HepG2 (cell line): ENCODE results near the gene COL5A1. TPM values are rescaled to one million over a fixed set of nuclear protein-coding genes. Genes with fewer than 3 reads are reported as not detected.

Source experiments
- ATAC-seq: fragments of 200-7000 bp; cut with Tn5 transposase; 3 replicates; pipeline ENCODE4 v1.9.1; 2020; ENCODE audit warnings: mild to moderate bottlenecking, moderate library complexity
- BruUV-seq: library from RNA; stranded (reverse); fragments of 400-500 nt; replicated peaks from 2 replicates; lab custom pipeline; 2021; lab: Mats Ljungman, UMichigan
- CTCF ChIA-PET: fragments of 300-600 bp; formaldehyde crosslinking; extraction: SDS; loops from one replicate; lab custom pipeline; 2021; ENCODE audit warnings: low total read pairs, inconsistent platforms, low intra/inter-chr PET ratio; lab: Yijun Ruan, JAX
- POLR2A ChIA-PET: fragments of 350-600 bp; sonication (Branson Sonifier 250); formaldehyde crosslinking; loops from one replicate; lab custom pipeline; 2020; ENCODE audit warnings: antibody characterized with exemption, inconsistent platforms; lab: Yijun Ruan, JAX
- DNase-seq: peaks from one replicate; pipeline ENCODE4 v3.0.0-alpha.2; 2015; ENCODE audit warnings: low spot score
- FAIRE-seq: peaks from 3 replicates; lab custom pipeline; 2011; peaks lifted over from hg19 to GRCh38; lab: Jason Lieb, UNC
- H2AFZ ChIP-seq: one replicate; pipeline ENCODE4 v1.6.1; 2011; ENCODE audit warnings: low read length, inconsistent platforms
- H3K27ac ChIP-seq: fragments of 300-600 bp; 3 replicates; pipeline ENCODE4 v1.8.0; 2011; ENCODE audit warnings: mixed run types, mild to moderate bottlenecking, mixed read lengths, low read length, inconsistent platforms; ENCODE audit not compliant: insufficient read depth; ENCODE audit errors: extremely low read length
- H3K27me3 ChIP-seq, 2 experiments: fragments of 200-600 bp in 1 of 2; 2 replicates in 1 of 2; 3 replicates in 1 of 2; pipeline versions ENCODE4 v1.6.0 to v1.8.0; 2011; ENCODE audit warnings: low read length in 2 of 2, mild to moderate bottlenecking in 2 of 2, moderate library complexity in 2 of 2, inconsistent platforms in 1 of 2; ENCODE audit not compliant: insufficient read depth in 2 of 2, control insufficient read depth in 1 of 2
- H3K36me3 ChIP-seq, 2 experiments: fragments of 200-600 bp in 1 of 2; replicated peaks in 1 of 2; 2 replicates in 1 of 2; 3 replicates in 1 of 2; pipeline versions ENCODE4 v1.5.1 to v1.8.0; 2011; ENCODE audit warnings: low read length in 2 of 2, inconsistent platforms in 1 of 2; ENCODE audit not compliant: insufficient read depth in 2 of 2, control insufficient read depth in 1 of 2
- H3K4me1 ChIP-seq: 2 replicates; pipeline ENCODE4 v1.5.1; 2012; ENCODE audit warnings: low read length, inconsistent platforms; ENCODE audit not compliant: insufficient read depth
- H3K4me2 ChIP-seq: 2 replicates; pipeline ENCODE4 v1.6.0; 2011; ENCODE audit warnings: low read depth, low read length, inconsistent platforms
- H3K4me3 ChIP-seq, 3 experiments: fragments of 200-600 bp in 1 of 3; sonication (generic), shearing (Covaris generic) in 1 of 3; replicated peaks in 1 of 3; 2 replicates each; pipeline ENCODE4 v1.5.1; 2011 to 2016; ENCODE audit warnings: low read length in 3 of 3, inconsistent platforms in 2 of 3, low read depth in 2 of 3, mild to moderate bottlenecking in 2 of 3, control low read depth in 1 of 3, mixed read lengths in 1 of 3; ENCODE audit not compliant: insufficient read depth in 1 of 3
- H3K79me2 ChIP-seq: one replicate; pipeline ENCODE4 v1.6.1; 2011; ENCODE audit warnings: low read length, inconsistent platforms; ENCODE audit not compliant: insufficient read depth
- H3K9ac ChIP-seq: 2 replicates; pipeline ENCODE4 v1.6.0; 2011; ENCODE audit warnings: mild to moderate bottlenecking, low read depth, low read length, inconsistent platforms; ENCODE audit not compliant: insufficient read depth
- H3K9me3 ChIP-seq: 2 replicates; pipeline ENCODE4 v1.5.1; 2012; ENCODE audit warnings: mild to moderate bottlenecking, low read length
- H4K20me1 ChIP-seq: 2 replicates; pipeline ENCODE4 v1.6.0; 2011; ENCODE audit warnings: inconsistent platforms, mild to moderate bottlenecking, low read length, moderate library complexity; ENCODE audit not compliant: insufficient read depth
- ETV6 ChIP-seq: sonication (generic); formaldehyde crosslinking; conservative IDR thresholded peaks from 2 replicates; pipeline ENCODE4 v1.4.0; 2020; ENCODE audit warnings: missing genetic modification reagents
- HNRNPH1 ChIP-seq: fragments of 200-400 bp; formaldehyde crosslinking; optimal IDR thresholded peaks from 2 replicates; pipeline ENCODE3; 2017; ENCODE audit warnings: mild to moderate bottlenecking, low read depth, low read length
- ZBTB1 ChIP-seq: sonication (generic); formaldehyde crosslinking; IDR thresholded peaks from 2 replicates; pipeline ENCODE4 v1.4.0; 2020; ENCODE audit warnings: missing genetic modification reagents, borderline replicate concordance
- WGBS: methylation state at CpG from one replicate; pipeline ENCODE4 v1.1.6; 2017; ENCODE audit warnings: low lambda C conversion rate; 5-methylcytosine and 5-hydroxymethylcytosine counted together
- in situ Hi-C: cut with HindIII; loops from 2 replicates; pipeline ENCODE4 v1.10.0; 2017; ENCODE audit warnings: low pct_unique_long_range_greater_than_20kb; ENCODE audit not compliant: extremely low pct_ligation_motif_present
- intact Hi-C: fragments of 100-400 bp; cut with micrococcal nuclease; formaldehyde crosslinking; loops from one replicate; pipeline ENCODE4 v1.10.0; 2022; ENCODE audit not compliant: unreplicated experiment
- polyA plus RNA-seq, 8 experiments: library from polyadenylated mRNA; depleted of rRNA in 3 of 8; stranded (reverse) in 7 of 8; unstranded in 1 of 8; fragments of >200 nt; fragmentation: Illumina TruSeq in 4 of 8; extraction: Trizol in 4 of 8; gene quantifications; 2 replicates each; pipeline versions ENCODE4 v1.2.1 to v1.2.3, GENCODE V29; 2011 to 2016; ENCODE audit warnings: low read depth in 4 of 8, missing spikeins in 1 of 8, mixed read lengths in 1 of 8; ENCODE audit not compliant: insufficient read depth in 1 of 8
- total RNA-seq, 5 experiments: library from RNA; depleted of rRNA; stranded (reverse); fragments of >200 nt; fragmentation: Illumina TruSeq; extraction: Trizol; gene quantifications; 2 replicates each; pipeline ENCODE4 v1.2.3, GENCODE V29; 2016; ENCODE audit warnings: low read depth in 1 of 5
- TF ChIP-seq, protein P1 (sequence below): sonication (generic); formaldehyde crosslinking; IDR thresholded peaks from 2 replicates; pipeline ENCODE4 v1.8.1; 2023; ENCODE audit warnings: mild to moderate bottlenecking, missing genetic modification reagents
- TF ChIP-seq, protein P2 (sequence below): IDR thresholded peaks from 2 replicates; pipeline ENCODE4 v1.6.1; 2016; ENCODE audit warnings: low read depth, missing genetic modification reagents, missing compliant biosample characterization

Gene COL5A1
- total and polyA plus RNA-seq, 2 of the 13 experiments (the other 11 are each of a cell fraction or from before 2014, with no cell fraction given), result not detected

DNA sequence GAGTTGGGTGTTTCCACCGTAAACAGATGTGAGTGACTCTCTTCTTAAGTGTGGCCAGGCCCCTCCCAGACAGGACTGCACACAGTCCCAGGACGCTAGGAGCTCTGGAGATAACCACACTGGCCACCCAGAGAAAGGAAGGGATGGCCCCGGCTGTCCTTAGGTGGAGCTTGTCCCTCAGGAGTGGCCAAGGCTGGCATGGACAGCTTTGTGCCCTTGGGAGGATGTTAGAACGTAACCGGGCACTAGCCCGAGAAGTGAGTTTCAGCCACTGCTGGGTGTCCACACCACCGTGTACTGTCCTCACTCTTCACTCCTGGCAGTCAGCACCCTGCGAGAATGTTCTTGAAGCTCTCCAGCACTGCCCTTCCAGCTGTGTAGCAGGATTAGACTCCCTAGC, 203.2 kb downstream of the COL5A1 start:
- FAIRE-seq, result no peak

More for the DNA sequence above, 203.2 kb downstream of the COL5A1 start:
- Histone ChIP-seq H3K79me2 (no peaks in the 10 kb centered on the region), H3K36me3 (no peaks in the 10 kb centered on the region), H3K27me3 (peaks cover 4 to 55% of the 10 kb centered on the region in 2 experiments; a peak in 4 of 5 replicates), H3K9ac (no peak overlapping the region), H2AFZ (no peak overlapping the region), H4K20me1 (no peaks in the 10 kb centered on the region), H3K4me1 (no peaks in the 10 kb centered on the region), H3K4me2 (no peak overlapping the region), H3K9me3 (no peaks in the 10 kb centered on the region), H3K27ac (no peak overlapping the region), H3K4me3 (no peak overlapping the region)
- 19% methylated on average over 2 of the region's 8 CpGs for WGBS
- intact Hi-C loops, result no loop called here
- ATAC-seq, result no peak
- POLR2A ChIA-PET, result no interaction called here
- no TSS peak for BruUV-seq
- no peak for DNase-seq
- TF ChIP-seq ZBTB1 (no peak), ETV6 (no peak), HNRNPH1 (no peak)
- TF ChIP-seq, protein P1, sequence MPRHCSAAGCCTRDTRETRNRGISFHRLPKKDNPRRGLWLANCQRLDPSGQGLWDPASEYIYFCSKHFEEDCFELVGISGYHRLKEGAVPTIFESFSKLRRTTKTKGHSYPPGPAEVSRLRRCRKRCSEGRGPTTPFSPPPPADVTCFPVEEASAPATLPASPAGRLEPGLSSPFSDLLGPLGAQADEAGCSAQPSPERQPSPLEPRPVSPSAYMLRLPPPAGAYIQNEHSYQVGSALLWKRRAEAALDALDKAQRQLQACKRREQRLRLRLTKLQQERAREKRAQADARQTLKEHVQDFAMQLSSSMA (CRISPR knock-in tag), result no peak
- TF ChIP-seq, protein P2, sequence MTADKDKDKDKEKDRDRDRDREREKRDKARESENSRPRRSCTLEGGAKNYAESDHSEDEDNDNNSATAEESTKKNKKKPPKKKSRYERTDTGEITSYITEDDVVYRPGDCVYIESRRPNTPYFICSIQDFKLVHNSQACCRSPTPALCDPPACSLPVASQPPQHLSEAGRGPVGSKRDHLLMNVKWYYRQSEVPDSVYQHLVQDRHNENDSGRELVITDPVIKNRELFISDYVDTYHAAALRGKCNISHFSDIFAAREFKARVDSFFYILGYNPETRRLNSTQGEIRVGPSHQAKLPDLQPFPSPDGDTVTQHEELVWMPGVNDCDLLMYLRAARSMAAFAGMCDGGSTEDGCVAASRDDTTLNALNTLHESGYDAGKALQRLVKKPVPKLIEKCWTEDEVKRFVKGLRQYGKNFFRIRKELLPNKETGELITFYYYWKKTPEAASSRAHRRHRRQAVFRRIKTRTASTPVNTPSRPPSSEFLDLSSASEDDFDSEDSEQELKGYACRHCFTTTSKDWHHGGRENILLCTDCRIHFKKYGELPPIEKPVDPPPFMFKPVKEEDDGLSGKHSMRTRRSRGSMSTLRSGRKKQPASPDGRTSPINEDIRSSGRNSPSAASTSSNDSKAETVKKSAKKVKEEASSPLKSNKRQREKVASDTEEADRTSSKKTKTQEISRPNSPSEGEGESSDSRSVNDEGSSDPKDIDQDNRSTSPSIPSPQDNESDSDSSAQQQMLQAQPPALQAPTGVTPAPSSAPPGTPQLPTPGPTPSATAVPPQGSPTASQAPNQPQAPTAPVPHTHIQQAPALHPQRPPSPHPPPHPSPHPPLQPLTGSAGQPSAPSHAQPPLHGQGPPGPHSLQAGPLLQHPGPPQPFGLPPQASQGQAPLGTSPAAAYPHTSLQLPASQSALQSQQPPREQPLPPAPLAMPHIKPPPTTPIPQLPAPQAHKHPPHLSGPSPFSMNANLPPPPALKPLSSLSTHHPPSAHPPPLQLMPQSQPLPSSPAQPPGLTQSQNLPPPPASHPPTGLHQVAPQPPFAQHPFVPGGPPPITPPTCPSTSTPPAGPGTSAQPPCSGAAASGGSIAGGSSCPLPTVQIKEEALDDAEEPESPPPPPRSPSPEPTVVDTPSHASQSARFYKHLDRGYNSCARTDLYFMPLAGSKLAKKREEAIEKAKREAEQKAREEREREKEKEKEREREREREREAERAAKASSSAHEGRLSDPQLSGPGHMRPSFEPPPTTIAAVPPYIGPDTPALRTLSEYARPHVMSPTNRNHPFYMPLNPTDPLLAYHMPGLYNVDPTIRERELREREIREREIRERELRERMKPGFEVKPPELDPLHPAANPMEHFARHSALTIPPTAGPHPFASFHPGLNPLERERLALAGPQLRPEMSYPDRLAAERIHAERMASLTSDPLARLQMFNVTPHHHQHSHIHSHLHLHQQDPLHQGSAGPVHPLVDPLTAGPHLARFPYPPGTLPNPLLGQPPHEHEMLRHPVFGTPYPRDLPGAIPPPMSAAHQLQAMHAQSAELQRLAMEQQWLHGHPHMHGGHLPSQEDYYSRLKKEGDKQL (CRISPR knock-in tag), result no peak
- TF ChIP-seq, all 625 proteins: peak for 0
- in situ Hi-C loops, result no loop called here
- CTCF ChIA-PET, result no interaction called here
